HG02623 (cell line): ENCODE measurements around the gene VSIR.

Experiments used
- ATAC-seq: cut with Tn5 transposase; IDR thresholded peaks from one replicate; pipeline ENCODE4 v1.9.1; 2021; ENCODE audit warnings: moderate library complexity; ENCODE audit not compliant: unreplicated experiment

VSIR gene

GRCh38 chr10:71807557-71808510 is 34.5 kb upstream of the VSIR start:
- no peak for ATAC-seq

- ATAC-seq: no peak
Observed at GRCh38 chr10:71806704-71807556, 33.6 kb upstream of the VSIR start.

GRCh38 chr10:71805776-71806703 is 32.7 kb upstream of the VSIR start:
- no peak for ATAC-seq

GRCh38 chr10:71804077-71804476 is 30.8 kb upstream of the VSIR start:
- no peak for ATAC-seq

GRCh38 chr10:71802715-71803488 is 29.6 kb upstream of the VSIR start:
- ATAC-seq: no peak

GRCh38 chr10:71802235-71802634 is 28.9 kb upstream of the VSIR start:
- ATAC-seq: no peak

- peak; percentile 79 for ATAC-seq
Observed at GRCh38 chr10:71801361-71801760, 28.0 kb upstream of the VSIR start.

GRCh38 chr10:71799608-71800453 is 26.5 kb upstream of the VSIR start:
- ATAC-seq: no peak

GRCh38 chr10:71799112-71799511 is 25.8 kb upstream of the VSIR start:
- no peak for ATAC-seq

- no peak for ATAC-seq
Observed at GRCh38 chr10:71798308-71798624, 24.9 kb upstream of the VSIR start.

GRCh38 chr10:71797533-71798307 is 24.4 kb upstream of the VSIR start:
- ATAC-seq: no peak

- no peak for ATAC-seq
Observed at GRCh38 chr10:71796749-71797405, 23.6 kb upstream of the VSIR start.

- ATAC-seq: no peak
Observed at GRCh38 chr10:71795248-71795647, 21.9 kb upstream of the VSIR start.

- ATAC-seq: no peak
Observed at GRCh38 chr10:71790749-71791440, 17.6 kb upstream of the VSIR start.

- no peak for ATAC-seq
Observed at GRCh38 chr10:71789871-71790270, 16.6 kb upstream of the VSIR start.

- no peak for ATAC-seq
Observed at GRCh38 chr10:71788954-71789353, 15.6 kb upstream of the VSIR start.

GRCh38 chr10:71784679-71785272 is 11.5 kb upstream of the VSIR start:
- ATAC-seq: no peak
